ENCODE results near the gene SERPINI1. TPM values are rescaled to one million over a fixed set of nuclear protein-coding genes. Genes with fewer than 3 reads are reported as not detected.
"Not testable (repeated sequence)": the region's sequence is repeated elsewhere in the genome, so short reads cannot be mapped to it uniquely, and the experiment has no call there.

The SERPINI1 gene
- total RNA-seq, 2 experiments from 2014 or later, result 1.1 to 1.2 TPM

- DNase-seq, result no peak
- Mint-ChIP-seq H3K36me3 (no peaks in the 10 kb centered on the region), H3K4me3 (no peak overlapping the region), H3K27ac (no peak overlapping the region), H3K27me3 (no peaks in the 10 kb centered on the region), H3K9me3 (no peaks in the 10 kb centered on the region), H3K4me1 (no peaks in the 10 kb centered on the region)
Measured at GRCh38 chr3:167811031-167811430, 75.5 kb downstream of the SERPINI1 start.

- no peaks in the 10 kb centered on the region for H3K9me3 Mint-ChIP-seq
- no peaks in the 10 kb centered on the region for H3K4me1 Mint-ChIP-seq
Measured at GRCh38 chr3:167813169-167814123, 77.9 kb downstream of the SERPINI1 start.

DNA sequence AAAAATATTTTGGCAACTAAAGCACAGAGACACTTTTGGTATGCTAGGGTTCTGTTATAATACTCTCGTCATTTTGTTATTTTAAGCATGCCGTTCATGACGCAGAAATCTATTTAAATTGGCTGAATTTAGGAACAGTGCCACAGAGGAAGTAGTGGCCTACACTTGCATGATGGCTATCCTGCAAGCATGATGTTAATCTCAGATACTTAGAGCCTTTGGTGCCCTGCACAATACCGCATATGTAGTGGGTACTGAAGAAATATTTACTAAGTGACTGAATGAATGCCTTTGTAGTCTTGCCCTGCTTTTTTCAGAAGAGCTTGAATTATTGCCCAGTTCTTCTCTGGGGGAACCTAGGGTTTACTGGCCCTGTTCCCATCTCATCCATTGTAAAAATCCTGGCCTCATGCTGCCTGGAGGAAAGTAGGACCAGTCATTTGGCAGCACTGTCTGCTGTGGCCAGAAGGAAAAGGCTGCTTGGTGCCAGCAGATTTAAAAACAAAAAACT lies 79.0 kb downstream of the SERPINI1 start:
- H3K9me3 Mint-ChIP-seq, result no peaks in the 10 kb centered on the region
- no peaks in the 10 kb centered on the region for H3K27me3 Mint-ChIP-seq
- no peak overlapping the region for H3K27ac Mint-ChIP-seq
- no peak overlapping the region for H3K4me3 Mint-ChIP-seq
- no peaks in the 10 kb centered on the region for H3K4me1 Mint-ChIP-seq
- no peak for DNase-seq
- no peaks in the 10 kb centered on the region for H3K36me3 Mint-ChIP-seq

More at GRCh38 chr3:167813169-167814123, 77.9 kb downstream of the SERPINI1 start:
- Mint-ChIP-seq H3K27ac (no peak overlapping the region), H3K4me3 (no peak overlapping the region), H3K36me3 (no peaks in the 10 kb centered on the region), H3K27me3 (no peaks in the 10 kb centered on the region)
- DNase-seq, result no peak

GRCh38 chr3:167816953-167817352 lies 81.4 kb downstream of the SERPINI1 start:
- H3K27me3 Mint-ChIP-seq, result no peaks in the 10 kb centered on the region
- H3K36me3 Mint-ChIP-seq, result no peaks in the 10 kb centered on the region
- no peak for DNase-seq
- no peak overlapping the region for H3K4me3 Mint-ChIP-seq
- no peaks in the 10 kb centered on the region for H3K9me3 Mint-ChIP-seq
- H3K4me1 Mint-ChIP-seq, result no peaks in the 10 kb centered on the region
- H3K27ac Mint-ChIP-seq, result no peak overlapping the region

DNA sequence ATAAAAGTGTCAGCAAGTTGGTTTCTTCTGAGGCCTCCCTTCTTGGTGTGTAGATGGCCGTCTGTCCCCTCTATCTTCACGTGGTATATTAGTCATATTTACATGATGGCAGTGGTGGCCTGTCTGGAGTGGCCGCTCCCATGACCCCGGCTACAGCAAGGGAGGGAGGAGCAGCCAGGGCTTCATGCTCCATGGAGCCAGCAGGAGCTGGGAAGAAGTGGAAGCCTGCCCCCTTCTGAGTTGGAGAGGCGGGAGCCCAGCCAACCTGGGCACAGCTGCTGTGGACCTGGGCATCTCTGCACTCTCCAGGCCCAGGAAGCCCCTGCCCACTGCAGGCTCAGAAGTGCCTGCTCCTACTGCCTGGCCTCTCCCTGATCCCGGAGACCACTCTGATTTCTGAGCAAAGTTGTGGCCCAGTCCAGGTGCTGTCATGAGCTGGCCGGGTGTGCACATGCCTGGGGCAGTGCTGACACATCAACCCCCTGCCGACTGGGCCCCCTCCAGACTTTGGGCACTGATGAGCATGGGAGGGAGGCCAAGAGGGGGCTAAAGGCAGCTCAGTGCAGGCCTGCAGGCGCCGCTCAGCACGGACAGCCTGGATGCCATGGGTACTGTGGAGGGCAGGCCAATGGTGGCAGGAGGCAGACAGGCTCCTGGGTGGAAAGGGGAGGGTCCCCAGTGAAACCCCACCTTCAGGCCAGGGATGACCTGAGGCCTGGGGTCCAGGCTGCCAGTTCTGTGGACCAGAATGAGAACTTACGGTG lies 84.8 kb downstream of the SERPINI1 start:
- DNase-seq, result no peak
- H3K4me3 Mint-ChIP-seq, result no peak overlapping the region
- H3K36me3 Mint-ChIP-seq, result no peaks in the 10 kb centered on the region
- H3K4me1 Mint-ChIP-seq, result no peaks in the 10 kb centered on the region
- H3K27me3 Mint-ChIP-seq, result no peaks in the 10 kb centered on the region
- H3K27ac Mint-ChIP-seq, result no peak overlapping the region
- H3K9me3 Mint-ChIP-seq, result no peaks in the 10 kb centered on the region

GRCh38 chr3:167821248-167821805 lies 85.8 kb downstream of the SERPINI1 start:
- no peaks in the 10 kb centered on the region for H3K9me3 Mint-ChIP-seq
- H3K4me1 Mint-ChIP-seq, result no peaks in the 10 kb centered on the region
- H3K27me3 Mint-ChIP-seq, result no peaks in the 10 kb centered on the region
- H3K4me3 Mint-ChIP-seq, result no peak overlapping the region
- H3K27ac Mint-ChIP-seq, result no peak overlapping the region
- DNase-seq, result no peak
- H3K36me3 Mint-ChIP-seq, result no peaks in the 10 kb centered on the region

DNA sequence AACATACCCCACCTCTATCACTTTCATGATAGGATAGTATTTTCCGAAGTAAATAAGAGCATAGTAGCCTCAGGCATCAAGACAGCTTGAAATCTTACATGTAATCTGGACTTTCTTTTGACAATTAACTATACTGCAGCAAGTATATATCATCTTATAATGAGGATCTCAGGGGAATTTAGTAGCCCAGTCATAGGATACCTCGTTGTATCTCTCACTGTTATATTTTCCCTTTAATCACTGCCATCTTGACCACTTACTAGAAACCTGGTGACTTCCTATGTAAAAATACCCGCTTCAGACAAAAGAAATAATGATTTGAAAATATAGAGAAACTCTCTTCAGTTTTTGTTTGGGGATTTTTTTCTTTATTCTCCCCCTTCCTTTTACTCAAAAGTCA lies 88.2 kb downstream of the SERPINI1 start:
- no peak for DNase-seq
- Mint-ChIP-seq H3K27ac (no peak overlapping the region), H3K36me3 (no peaks in the 10 kb centered on the region), H3K9me3 (no peaks in the 10 kb centered on the region), H3K27me3 (no peaks in the 10 kb centered on the region), H3K4me1 (no peaks in the 10 kb centered on the region), H3K4me3 (no peak overlapping the region)

DNA sequence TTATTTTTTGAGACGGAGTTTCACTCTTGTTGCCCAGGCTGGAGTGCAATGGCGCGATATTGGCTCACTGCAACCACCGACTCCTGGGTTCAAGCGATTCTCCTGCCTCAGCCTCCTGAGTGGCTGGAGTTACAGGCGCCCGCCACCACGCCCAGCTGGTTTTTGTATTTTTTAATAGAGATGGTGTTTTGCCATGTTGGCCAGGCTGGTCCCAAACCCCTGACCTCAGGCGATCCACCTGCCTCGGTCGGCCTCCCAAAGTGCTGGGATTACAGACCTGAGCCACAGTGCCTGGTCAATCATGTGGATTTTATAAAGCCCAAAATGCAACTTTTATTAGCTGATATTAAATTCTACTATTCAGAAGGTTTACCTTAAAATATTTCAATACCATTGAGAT lies 92.1 kb downstream of the SERPINI1 start:
- not testable (repeated sequence) for H3K9me3 Mint-ChIP-seq, H3K27me3 Mint-ChIP-seq, DNase-seq, H3K4me3 Mint-ChIP-seq, H3K36me3 Mint-ChIP-seq, H3K4me1 Mint-ChIP-seq, H3K27ac Mint-ChIP-seq

- H3K4me1 Mint-ChIP-seq, result no peaks in the 10 kb centered on the region
- no peaks in the 10 kb centered on the region for H3K27me3 Mint-ChIP-seq
- no peak overlapping the region for H3K27ac Mint-ChIP-seq
Measured at GRCh38 chr3:167829071-167829470, 93.5 kb downstream of the SERPINI1 start.

DNA sequence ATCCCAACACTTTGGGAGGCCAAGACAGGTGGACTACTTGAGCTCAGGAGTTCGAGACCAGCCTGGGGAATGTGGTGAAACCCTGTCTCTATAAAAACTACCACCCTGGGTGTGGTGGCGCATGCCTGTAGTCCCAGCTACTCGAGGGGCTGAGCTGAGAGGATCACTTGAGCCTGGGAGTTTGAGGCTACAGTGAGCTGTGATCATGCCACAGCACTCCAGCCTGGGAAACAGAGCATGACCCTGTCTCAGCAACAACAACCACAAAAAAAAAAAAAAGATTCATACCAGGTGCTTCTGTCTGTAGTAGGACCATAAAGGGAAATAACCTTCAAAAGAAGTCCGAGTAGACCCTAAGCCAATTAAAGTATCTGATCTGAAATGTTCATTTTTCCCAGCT lies 94.5 kb downstream of the SERPINI1 start:
- Mint-ChIP-seq H3K4me1 (no peaks in the 10 kb centered on the region), H3K27me3 (no peaks in the 10 kb centered on the region), H3K27ac (no peak overlapping the region), H3K36me3 (no peaks in the 10 kb centered on the region), H3K4me3 (no peak overlapping the region), H3K9me3 (no peaks in the 10 kb centered on the region)
- no peak for DNase-seq

More at GRCh38 chr3:167829071-167829470, 93.5 kb downstream of the SERPINI1 start:
- no peak overlapping the region for H3K4me3 Mint-ChIP-seq
- H3K9me3 Mint-ChIP-seq, result no peaks in the 10 kb centered on the region
- no peak for DNase-seq
- H3K36me3 Mint-ChIP-seq, result no peaks in the 10 kb centered on the region

- Mint-ChIP-seq H3K4me1 (peaks cover 7% of the 10 kb centered on the region), H3K36me3 (no peaks in the 10 kb centered on the region), H3K27ac (no peak overlapping the region), H3K4me3 (no peak overlapping the region), H3K9me3 (no peaks in the 10 kb centered on the region), H3K27me3 (peaks cover 3% of the 10 kb centered on the region)
- DNase-seq, result no peak
Measured at GRCh38 chr3:167835359-167835758, 99.8 kb downstream of the SERPINI1 start.

DNA sequence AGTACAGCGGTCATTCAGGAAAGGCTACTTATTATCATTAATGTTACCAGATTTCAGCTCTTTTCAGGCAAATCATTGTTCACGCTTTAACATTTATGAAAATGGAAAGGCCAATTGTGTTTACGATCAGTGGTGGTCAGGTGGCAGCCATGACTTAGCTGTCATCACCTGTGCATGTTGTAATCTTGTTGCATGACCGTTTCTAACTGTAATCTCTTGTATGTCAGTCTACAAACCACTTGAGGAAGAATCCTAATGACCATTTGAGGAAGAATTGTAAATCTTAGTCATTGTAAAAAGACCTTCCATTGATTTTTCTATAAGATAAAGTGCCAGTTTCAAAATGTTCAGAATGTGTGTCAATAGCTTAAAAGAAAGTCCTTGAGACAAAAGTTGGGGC lies 100.4 kb downstream of the SERPINI1 start:
- Mint-ChIP-seq H3K9me3 (no peaks in the 10 kb centered on the region), H3K27me3 (peaks cover 3% of the 10 kb centered on the region), H3K36me3 (no peaks in the 10 kb centered on the region), H3K4me3 (no peak overlapping the region), H3K4me1 (peaks cover 7% of the 10 kb centered on the region), H3K27ac (no peak overlapping the region)
- no peak for DNase-seq

GRCh38 chr3:167837466-167837865 lies 101.9 kb downstream of the SERPINI1 start:
- Mint-ChIP-seq H3K9me3 (no peaks in the 10 kb centered on the region), H3K36me3 (no peaks in the 10 kb centered on the region), H3K27ac (peak overlapping the region; percentile 7), H3K27me3 (peaks cover 3% of the 10 kb centered on the region), H3K4me3 (no peak overlapping the region), H3K4me1 (peaks cover 7% of the 10 kb centered on the region)
- DNase-seq, result no peak

DNA sequence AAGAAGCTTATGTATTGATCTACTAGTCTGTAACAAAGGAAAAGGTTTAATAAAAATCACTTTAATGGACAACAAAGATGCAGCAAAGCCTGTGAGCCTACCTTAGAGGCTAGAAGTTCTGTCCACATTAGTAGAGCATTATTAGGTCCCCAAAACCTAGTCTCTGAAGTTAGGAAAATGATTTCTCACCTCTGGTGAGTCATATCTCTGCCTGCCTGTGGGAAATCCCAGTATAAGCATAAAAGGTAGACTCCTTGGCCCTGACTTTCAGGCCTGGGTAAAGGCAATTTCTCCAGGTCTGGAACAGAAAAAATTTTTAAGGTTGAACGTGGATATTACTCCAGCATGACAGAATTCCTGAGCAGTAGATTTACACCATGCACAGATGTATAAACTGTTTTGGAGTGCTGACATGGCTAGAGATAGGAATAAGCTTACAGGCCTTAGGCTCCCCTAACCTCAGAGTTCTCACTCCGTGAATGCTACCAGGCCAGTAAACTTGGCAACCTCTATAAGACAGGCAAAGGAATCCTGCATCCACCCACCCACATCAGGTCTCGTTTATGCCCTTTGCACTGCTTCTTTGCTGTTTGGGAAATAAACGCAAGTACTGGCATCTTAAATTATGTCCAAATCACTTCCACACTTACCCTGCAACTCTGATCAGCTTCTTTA lies 104.1 kb downstream of the SERPINI1 start:
- H3K27ac Mint-ChIP-seq, result no peak overlapping the region

More for the DNA sequence above, 104.1 kb downstream of the SERPINI1 start:
- Mint-ChIP-seq H3K27me3 (peaks cover 3% of the 10 kb centered on the region), H3K36me3 (no peaks in the 10 kb centered on the region), H3K4me1 (peaks cover 9% of the 10 kb centered on the region), H3K4me3 (no peak overlapping the region), H3K9me3 (no peaks in the 10 kb centered on the region)
- no peak for DNase-seq

All from activated naive CD8-positive, alpha-beta T cell treated with anti-CD3 and anti-CD28 coated beads for 36 hours (primary cell).